ENCODE results near the gene MYDGF. TPM values are rescaled to one million over a fixed set of nuclear protein-coding genes. Genes with fewer than 3 reads are reported as not detected.

Gene MYDGF
- total and polyA plus RNA-seq, 2 of the 13 experiments (the other 11 are each of a cell fraction or from before 2014, with no cell fraction given), result 116 to 198 TPM

GRCh38 chr19:4705413-4706131 is 35.4 kb upstream of the MYDGF start (continued):
- TF ChIP-seq SKIL (CRISPR knock-in tag; IDR thresholded peaks at IDR 0.05; ENCODE audit: borderline replicate concordance), result no peak
- TF ChIP-seq TEAD3 (CRISPR knock-in tag; optimal IDR thresholded peaks at IDR 0.05; ENCODE audit: borderline replicate concordance), result peak; percentile 44
- TF ChIP-seq ZNF350 (CRISPR knock-in tag; IDR thresholded peaks at IDR 0.05; ENCODE audit: borderline replicate concordance, low read depth), result peak; percentile 57; the same call in 1 of the 2 replicates
- TF ChIP-seq ZBTB14 (CRISPR knock-in tag; IDR thresholded peaks at IDR 0.05), result no peak
- no peak for TF ChIP-seq NFYB (CRISPR knock-in tag; IDR thresholded peaks at IDR 0.05)
- TF ChIP-seq UBTF (CRISPR knock-in tag; IDR thresholded peaks at IDR 0.05), result peak; percentile 68; the same call in 1 of the 2 replicates
- peak; percentile 27; the same call in 1 of the 2 replicates for TF ChIP-seq HOMEZ (CRISPR knock-in tag; IDR thresholded peaks at IDR 0.05; ENCODE audit: low read depth)
- no peak for TF ChIP-seq PAF1 (CRISPR knock-in tag; IDR thresholded peaks at IDR 0.05)
- TF ChIP-seq ZSCAN12 (CRISPR knock-in tag; IDR thresholded peaks at IDR 0.05), result no peak
- no peak for TF ChIP-seq GPN1 (CRISPR knock-in tag; IDR thresholded peaks at IDR 0.05; ENCODE audit: borderline replicate concordance)
- no peak for TF ChIP-seq BCLAF1 (IDR thresholded peaks at IDR 0.05)
- 0 out of 2 replicates have a peak, but pooled peaks have one; percentile 19 for TF ChIP-seq ZBTB7B (CRISPR knock-in tag; IDR thresholded peaks at IDR 0.05)
- no peak for TF ChIP-seq HNRNPL (IDR thresholded peaks at IDR 0.05; ENCODE audit: low read depth, low read length)

Measured in HepG2 (cell line).